A673 (cell line): ENCODE data around the gene C17orf50. TPM values are rescaled to one million over a fixed set of nuclear protein-coding genes. Genes with fewer than 3 reads are reported as not detected.
A peak's percentile ranks its signal among the peaks of the same experiment; 100 is the strongest.

Experiments
- BruUV-seq: library from RNA; stranded (reverse); fragments of 400-500 nt; replicated peaks from 2 replicates; lab custom pipeline; 2021; lab: Mats Ljungman, UMichigan
- CTCF ChIA-PET: fragments of 300-600 bp; sonication (Branson Sonifier 250); formaldehyde crosslinking; loops from one replicate; lab custom pipeline; 2022; ENCODE audit warnings: antibody characterized with exemption; lab: Charles Lee
- POLR2A ChIA-PET: fragments of 300-600 bp; sonication (Branson Sonifier 250); formaldehyde crosslinking; loops from one replicate; lab custom pipeline; 2022; ENCODE audit warnings: antibody characterized with exemption; ENCODE audit not compliant: low non-redundant PET; lab: Charles Lee
- DNase-seq: peaks from one replicate; pipeline ENCODE4 v3.0.0-alpha.2; 2015; ENCODE audit warnings: low spot score
- H3K27ac ChIP-seq: fragments of 200-600 bp; sonication (generic); 2 replicates; pipeline ENCODE4 v1.5.1; 2016; ENCODE audit warnings: mixed run types, low read depth, mild to moderate bottlenecking, mixed read lengths, antibody characterized with exemption, low read length; ENCODE audit not compliant: poor library complexity, severe bottlenecking
- H3K27me3 ChIP-seq: fragments of 200-600 bp; sonication (generic); replicated peaks from 2 replicates; pipeline ENCODE4 v1.6.1; 2017; ENCODE audit warnings: mixed run types, low read depth, mild to moderate bottlenecking, mixed read lengths, antibody characterized with exemption, low read length; ENCODE audit not compliant: insufficient read depth, poor library complexity
- H3K36me3 ChIP-seq: fragments of 200-600 bp; sonication (generic); 2 replicates; pipeline ENCODE4 v1.6.1; 2016; ENCODE audit warnings: mixed run types, mild to moderate bottlenecking, mixed read lengths, antibody characterized with exemption, low read length; ENCODE audit not compliant: insufficient read depth, poor library complexity, severe bottlenecking
- H3K4me1 ChIP-seq: fragments of 200-600 bp; sonication (generic); 2 replicates; pipeline ENCODE4 v1.6.1; 2017; ENCODE audit warnings: mixed run types, mild to moderate bottlenecking, mixed read lengths, antibody characterized with exemption, low read length; ENCODE audit not compliant: insufficient read depth, poor library complexity, severe bottlenecking
- H3K4me3 ChIP-seq: fragments of 200-600 bp; sonication (generic); 2 replicates; pipeline ENCODE4 v1.5.1; 2016; ENCODE audit warnings: low read depth, mixed run types, mild to moderate bottlenecking, mixed read lengths, low read length; ENCODE audit not compliant: poor library complexity, severe bottlenecking
- H3K9me3 ChIP-seq: fragments of 200-600 bp; sonication (generic); 2 replicates; pipeline ENCODE4 v1.6.1; 2016; ENCODE audit warnings: mixed run types, low read depth, mild to moderate bottlenecking, mixed read lengths, antibody characterized with exemption, low read length; ENCODE audit not compliant: poor library complexity, severe bottlenecking
- EZH2 ChIP-seq: fragments of 200-600 bp; sonication (generic); IDR thresholded peaks from 2 replicates; pipeline ENCODE4 v1.6.1; 2017; ENCODE audit warnings: borderline replicate concordance, low read depth, mild to moderate bottlenecking, mixed read lengths, antibody characterized with exemption, low read length; ENCODE audit not compliant: poor library complexity, severe bottlenecking
- intact Hi-C: fragments of 100-400 bp; cut with micrococcal nuclease; formaldehyde crosslinking; loops from one replicate; pipeline ENCODE4 v1.10.0; 2022; ENCODE audit not compliant: unreplicated experiment
- total RNA-seq: library from RNA; stranded (reverse); gene quantifications from 2 replicates; pipeline ENCODE4 v1.2.3, GENCODE V29; 2021
- TF ChIP-seq, protein P1 (sequence below): fragments of 300-800, 200-600 bp; sonication (generic); conservative IDR thresholded peaks from 2 replicates; pipeline ENCODE4 v1.5.1; 2017; ENCODE audit warnings: low read depth, mild to moderate bottlenecking, antibody characterized with exemption, low read length, moderate library complexity, mixed read lengths

The C17orf50 gene
- total RNA-seq, 1 experiment from 2014 or later, result not detected

DNA sequence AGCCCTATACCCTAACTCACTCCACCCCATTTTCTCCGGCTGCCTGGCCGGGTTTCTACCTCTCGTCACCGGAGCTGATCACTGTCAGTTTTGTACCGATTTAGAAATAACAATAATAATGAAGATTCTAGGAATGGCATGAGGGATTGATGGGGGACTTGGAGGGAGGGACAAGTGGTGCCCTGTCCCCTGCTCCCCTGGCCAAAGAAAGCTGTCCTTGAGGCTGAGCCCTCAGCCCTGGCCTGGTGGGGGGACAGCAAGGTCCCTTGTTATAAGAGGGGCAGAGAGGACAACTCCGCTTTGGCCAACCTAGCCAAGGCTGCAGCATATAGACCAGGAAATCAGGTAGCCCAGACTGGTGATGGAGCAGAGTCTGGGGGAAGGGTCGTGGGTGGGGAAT, 18.2 kb upstream of the C17orf50 start:
- TF ChIP-seq EZH2, result no peak
- TF ChIP-seq, protein P1, sequence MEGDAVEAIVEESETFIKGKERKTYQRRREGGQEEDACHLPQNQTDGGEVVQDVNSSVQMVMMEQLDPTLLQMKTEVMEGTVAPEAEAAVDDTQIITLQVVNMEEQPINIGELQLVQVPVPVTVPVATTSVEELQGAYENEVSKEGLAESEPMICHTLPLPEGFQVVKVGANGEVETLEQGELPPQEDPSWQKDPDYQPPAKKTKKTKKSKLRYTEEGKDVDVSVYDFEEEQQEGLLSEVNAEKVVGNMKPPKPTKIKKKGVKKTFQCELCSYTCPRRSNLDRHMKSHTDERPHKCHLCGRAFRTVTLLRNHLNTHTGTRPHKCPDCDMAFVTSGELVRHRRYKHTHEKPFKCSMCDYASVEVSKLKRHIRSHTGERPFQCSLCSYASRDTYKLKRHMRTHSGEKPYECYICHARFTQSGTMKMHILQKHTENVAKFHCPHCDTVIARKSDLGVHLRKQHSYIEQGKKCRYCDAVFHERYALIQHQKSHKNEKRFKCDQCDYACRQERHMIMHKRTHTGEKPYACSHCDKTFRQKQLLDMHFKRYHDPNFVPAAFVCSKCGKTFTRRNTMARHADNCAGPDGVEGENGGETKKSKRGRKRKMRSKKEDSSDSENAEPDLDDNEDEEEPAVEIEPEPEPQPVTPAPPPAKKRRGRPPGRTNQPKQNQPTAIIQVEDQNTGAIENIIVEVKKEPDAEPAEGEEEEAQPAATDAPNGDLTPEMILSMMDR, result no peak
- no peak for DNase-seq
- Histone ChIP-seq H3K9me3 (no peaks in the 10 kb centered on the region), H3K36me3 (no peaks in the 10 kb centered on the region), H3K4me1 (no peaks in the 10 kb centered on the region), H3K27me3 (no peaks in the 10 kb centered on the region), H3K27ac (no peak overlapping the region), H3K4me3 (no peak overlapping the region)
- BruUV-seq, result no TSS peak
- CTCF ChIA-PET, result no interaction called here
- POLR2A ChIA-PET, result no interaction called here
- intact Hi-C loops, result loop anchor here (10.0 kb wide), 1 partner anchor 428 kb away; no protein-coding TSS in a partner anchor

DNA sequence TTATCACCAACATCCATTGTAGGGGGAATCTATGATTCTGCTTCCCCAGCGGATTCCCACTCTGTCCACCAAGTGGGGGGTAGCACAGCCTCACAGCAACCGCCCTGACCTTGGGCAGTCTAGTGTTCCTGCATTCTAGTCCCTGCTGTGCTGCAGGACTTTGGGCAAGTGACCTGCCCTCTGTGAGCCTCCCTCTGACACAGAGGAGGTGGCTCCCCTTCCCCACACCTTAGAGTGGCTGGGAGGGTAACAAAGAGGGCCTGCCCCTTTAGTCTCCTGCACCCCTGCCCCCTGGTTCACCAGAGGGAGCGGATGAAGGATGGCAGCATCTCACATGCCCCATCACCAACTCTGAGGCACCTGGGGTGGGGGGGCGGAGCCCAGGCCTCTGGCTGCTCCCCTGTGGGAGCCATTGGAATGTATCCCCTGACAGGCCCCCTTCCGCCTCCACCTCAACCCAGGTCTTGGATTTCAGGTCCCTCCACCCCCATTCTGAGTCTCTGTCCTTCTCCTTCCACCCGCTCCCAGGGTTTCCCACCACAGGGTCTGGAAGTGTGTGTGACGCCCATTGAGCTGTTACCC, 17.7 kb upstream of the C17orf50 start:
- H3K4me3 ChIP-seq, result no peak overlapping the region
- no TSS peak for BruUV-seq
- no peaks in the 10 kb centered on the region for H3K4me1 ChIP-seq
- DNase-seq, result no peak
- intact Hi-C loops, result loop anchor here (10.0 kb wide), 1 partner anchor 428 kb away; no protein-coding TSS in a partner anchor
- POLR2A ChIA-PET, result no interaction called here
- no peaks in the 10 kb centered on the region for H3K9me3 ChIP-seq
- CTCF ChIA-PET, result no interaction called here
- H3K36me3 ChIP-seq, result no peaks in the 10 kb centered on the region
- no peak for TF ChIP-seq EZH2
- TF ChIP-seq, protein P1, result no peak
- H3K27me3 ChIP-seq, result no peaks in the 10 kb centered on the region
- H3K27ac ChIP-seq, result no peak overlapping the region

DNA sequence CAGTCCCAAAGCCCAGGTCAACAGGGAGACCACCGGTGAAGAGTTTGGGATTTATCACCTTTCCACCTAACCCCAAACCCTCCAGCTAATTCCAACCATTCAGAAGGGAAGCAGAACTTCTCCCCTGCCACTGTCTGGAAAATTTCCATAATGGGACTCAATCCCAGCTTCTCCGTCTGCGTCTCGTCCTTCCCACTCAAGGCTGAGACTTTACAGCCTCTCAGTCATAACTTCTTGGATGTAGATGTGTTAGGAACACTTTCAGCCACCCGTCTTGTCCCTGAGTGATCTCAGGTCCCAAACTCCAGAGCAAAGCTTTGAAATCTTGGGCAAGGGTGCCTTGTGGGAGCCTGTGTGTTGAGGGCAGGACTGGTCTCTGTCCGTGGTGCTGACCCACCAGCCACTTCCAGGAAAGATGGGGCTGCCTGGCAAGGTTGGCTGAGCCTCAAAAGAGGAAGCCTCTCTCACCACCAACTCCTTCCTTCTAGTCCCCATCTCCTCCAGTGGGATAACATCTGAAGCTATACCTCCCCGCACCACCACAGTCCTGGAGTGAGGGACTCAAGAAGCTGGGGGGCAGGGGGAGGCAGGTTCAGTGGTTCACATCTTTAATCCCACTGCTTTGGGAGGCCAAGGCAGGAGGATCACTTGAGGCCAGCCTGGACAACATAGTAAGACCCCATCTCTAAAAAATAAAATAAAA, 16.9 kb upstream of the C17orf50 start:
- Histone ChIP-seq H3K36me3 (no peaks in the 10 kb centered on the region), H3K27ac (no peak overlapping the region), H3K4me3 (no peak overlapping the region), H3K27me3 (no peaks in the 10 kb centered on the region), H3K9me3 (no peaks in the 10 kb centered on the region), H3K4me1 (no peaks in the 10 kb centered on the region)
- DNase-seq, result peak; percentile 34
- ChIA-PET POLR2A (no interaction called here), CTCF (no interaction called here)
- BruUV-seq, result no TSS peak
- intact Hi-C loops, result loop anchor here (10.0 kb wide), 1 partner anchor 429 kb away; no protein-coding TSS in a partner anchor
- TF ChIP-seq, protein P1, result no peak
- no peak for TF ChIP-seq EZH2
